HG02943 (cell line): ENCODE measurements around the gene GEMIN4.
"Not testable (repeated sequence)": the region's sequence is repeated elsewhere in the genome, so short reads cannot be mapped to it uniquely, and the experiment has no call there.

Experiments used
- ATAC-seq: cut with Tn5 transposase; IDR thresholded peaks from one replicate; pipeline ENCODE4 v1.9.1; 2021; ENCODE audit warnings: mild to moderate bottlenecking, low read depth, moderate library complexity; ENCODE audit not compliant: unreplicated experiment

The GEMIN4 gene

GRCh38 chr17:705011-705410 lies 47.1 kb downstream of the GEMIN4 start:
- ATAC-seq, result no peak

- no peak for ATAC-seq
Measured at GRCh38 chr17:704111-704864, 47.8 kb downstream of the GEMIN4 start.

DNA sequence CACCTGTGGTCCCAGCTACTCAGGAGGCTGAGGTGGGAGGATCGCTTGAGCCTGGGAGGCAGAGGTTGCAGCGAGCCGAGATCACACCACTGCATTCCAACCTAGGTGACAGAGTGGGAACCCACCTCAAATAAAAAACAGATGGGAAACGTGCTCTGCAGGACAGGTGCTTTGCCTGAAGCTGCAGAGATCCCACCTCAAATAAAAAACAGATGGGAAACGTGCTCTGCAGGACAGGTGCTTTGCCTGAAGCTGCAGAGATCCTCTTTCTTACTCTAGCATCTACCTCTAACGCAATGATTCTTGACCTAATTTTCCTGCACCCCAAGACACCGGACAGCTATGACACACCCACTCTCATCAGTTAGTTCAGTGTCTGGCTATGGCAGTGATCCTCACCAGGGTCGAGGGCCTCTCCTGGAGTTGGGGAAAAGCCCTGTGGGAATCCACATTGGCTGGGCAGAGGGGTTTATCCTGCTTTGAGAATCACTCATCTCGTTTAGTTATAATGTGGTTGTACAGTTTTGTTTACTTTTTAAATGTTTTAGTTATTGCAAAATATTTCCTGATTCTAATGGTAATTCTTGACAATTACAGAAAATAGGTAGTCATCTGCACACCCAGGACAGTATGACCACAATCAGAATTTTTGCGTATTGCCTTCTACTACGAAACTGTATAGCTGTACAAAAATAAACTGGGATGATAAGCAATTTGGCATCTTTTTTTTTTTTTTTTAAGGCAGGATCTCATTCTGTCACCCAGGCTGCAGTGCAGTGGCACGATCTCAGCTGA lies 48.8 kb downstream of the GEMIN4 start:
- no peak for ATAC-seq

GRCh38 chr17:700504-701094 lies 51.5 kb downstream of the GEMIN4 start:
- ATAC-seq, result no peak

GRCh38 chr17:699345-699744 lies 52.7 kb downstream of the GEMIN4 start:
- ATAC-seq, result no peak

GRCh38 chr17:698096-698495 lies 54.0 kb downstream of the GEMIN4 start:
- ATAC-seq, result not testable (repeated sequence)

DNA sequence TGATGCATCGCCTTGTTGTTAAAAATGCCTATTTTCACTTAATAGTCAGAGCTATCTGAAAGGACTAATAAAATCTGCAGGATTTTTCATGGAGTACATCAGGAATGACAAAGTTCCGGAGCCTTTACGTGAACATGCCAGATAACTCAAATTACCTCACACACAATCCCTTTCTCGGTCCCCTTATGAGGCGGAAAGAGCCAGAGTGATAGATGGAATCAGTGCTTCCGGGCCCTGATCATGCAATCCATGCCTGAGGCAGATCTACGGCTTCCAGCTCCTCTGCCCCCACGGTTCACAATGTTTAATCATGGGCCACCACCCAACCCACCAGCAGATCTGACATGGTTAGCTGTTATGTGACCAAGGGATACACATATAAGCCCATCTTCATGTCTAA lies 54.4 kb downstream of the GEMIN4 start:
- ATAC-seq, result no peak

DNA sequence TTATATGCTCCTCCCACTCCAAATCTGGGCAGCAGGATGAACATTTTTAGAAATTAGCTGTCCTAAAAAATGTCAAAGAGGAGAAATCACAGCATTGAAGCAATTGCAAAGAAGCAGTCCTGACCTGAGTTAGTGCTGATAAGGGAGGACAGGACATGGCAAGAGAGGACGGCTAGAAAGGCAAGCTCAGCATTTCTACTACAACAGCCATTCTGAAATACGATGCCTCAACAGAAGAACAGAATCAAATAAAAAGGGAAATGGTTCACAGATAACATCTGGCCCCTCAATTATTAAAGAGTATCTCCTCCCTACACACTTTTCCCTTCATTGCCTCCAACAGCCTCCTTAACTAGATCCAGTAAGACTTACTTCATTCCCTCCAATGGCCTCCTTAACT lies 55.7 kb downstream of the GEMIN4 start:
- no peak for ATAC-seq
